ENCODE data around the gene RIOK2.

- TF ChIP-seq POLR2A (IDR thresholded peaks at IDR 0.05) (no peak), CTCF (IDR thresholded peaks at IDR 0.05) (no peak)
Observed at GRCh38 chr5:97208714-97209113, 25.7 kb upstream of the RIOK2 start.

Measured in body of pancreas (tissue), 4 donors.